Effector CD8-positive, alpha-beta T cell (primary cell): Measurements from ENCODE around the gene CACNA1B.
"Not testable (repeated sequence)": the region's sequence is repeated elsewhere in the genome, so short reads cannot be mapped to it uniquely, and the experiment has no call there.

Experiments used
- DNase-seq: peaks from one replicate; lab custom pipeline; 2025; lab: John Stamatoyannopoulos, UW

CACNA1B gene

DNA sequence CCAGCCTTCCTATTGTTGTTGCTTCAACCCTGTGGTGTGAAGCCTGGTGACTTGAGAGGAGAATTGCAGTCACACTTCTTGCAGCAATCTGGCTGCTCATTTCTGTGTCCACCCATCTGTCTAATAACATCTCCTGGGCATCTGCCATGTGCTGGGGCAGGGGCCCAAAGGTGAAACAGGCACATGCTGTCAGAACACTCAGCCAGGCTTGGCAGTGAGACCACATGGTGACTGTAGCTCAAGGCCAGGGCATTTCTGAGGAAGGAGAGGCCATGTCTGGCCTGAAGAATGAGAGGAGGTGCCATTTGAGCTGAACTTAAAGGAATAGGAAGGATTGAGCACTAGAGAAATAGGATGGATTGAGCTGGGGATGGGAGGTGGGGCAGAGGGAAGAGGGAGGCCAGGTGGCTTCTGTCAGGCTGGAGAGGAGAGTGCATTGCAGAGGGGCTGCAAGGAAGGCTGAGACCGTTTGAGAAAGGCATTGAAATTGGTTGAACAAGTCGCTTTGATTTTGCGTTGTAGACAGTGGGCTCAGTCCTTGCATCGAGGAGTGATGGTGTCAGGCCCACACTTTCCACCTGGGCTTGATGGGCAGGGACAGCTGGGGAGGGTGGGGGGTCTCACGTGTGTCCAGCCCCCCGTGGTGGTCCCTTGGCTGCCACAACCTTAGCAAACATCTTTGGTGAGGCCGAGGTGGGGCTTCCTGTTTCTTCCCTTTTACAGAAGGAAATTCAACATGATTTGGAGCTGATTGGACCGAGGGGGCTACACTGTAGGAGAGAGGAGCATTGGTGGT is 222.4 kb downstream of the CACNA1B start:
- no peak for DNase-seq

DNA sequence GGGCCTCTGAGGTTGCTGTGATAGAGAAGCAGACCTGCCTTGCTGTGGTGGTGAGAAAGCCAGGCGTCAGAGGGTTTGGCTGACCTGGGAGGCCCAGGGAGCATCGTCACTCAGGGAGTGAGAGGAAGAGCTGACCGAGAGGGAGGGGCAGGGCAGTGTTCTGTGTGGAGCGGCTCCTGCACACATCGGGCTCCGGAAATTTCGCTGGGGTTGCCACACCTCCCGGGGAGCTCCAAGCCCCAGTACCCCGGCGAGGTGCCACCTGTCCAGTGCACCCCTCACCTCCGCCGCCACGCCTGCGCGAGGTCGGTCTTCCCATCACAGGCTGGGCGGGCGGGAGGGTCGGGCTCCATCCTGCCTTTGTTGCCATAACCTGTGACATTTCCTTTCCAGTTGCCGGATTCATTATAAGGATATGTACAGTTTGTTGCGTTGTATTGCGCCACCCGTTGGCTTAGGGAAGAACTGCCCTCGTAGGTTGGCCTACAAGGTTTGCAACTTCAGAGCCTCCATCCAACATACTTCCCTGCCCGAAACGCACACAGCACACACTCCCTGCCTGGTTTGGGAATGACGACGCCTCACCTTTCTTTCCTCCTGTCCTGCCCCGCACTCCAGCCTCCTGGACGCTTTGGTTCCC is 223.2 kb downstream of the CACNA1B start:
- no peak for DNase-seq

DNA sequence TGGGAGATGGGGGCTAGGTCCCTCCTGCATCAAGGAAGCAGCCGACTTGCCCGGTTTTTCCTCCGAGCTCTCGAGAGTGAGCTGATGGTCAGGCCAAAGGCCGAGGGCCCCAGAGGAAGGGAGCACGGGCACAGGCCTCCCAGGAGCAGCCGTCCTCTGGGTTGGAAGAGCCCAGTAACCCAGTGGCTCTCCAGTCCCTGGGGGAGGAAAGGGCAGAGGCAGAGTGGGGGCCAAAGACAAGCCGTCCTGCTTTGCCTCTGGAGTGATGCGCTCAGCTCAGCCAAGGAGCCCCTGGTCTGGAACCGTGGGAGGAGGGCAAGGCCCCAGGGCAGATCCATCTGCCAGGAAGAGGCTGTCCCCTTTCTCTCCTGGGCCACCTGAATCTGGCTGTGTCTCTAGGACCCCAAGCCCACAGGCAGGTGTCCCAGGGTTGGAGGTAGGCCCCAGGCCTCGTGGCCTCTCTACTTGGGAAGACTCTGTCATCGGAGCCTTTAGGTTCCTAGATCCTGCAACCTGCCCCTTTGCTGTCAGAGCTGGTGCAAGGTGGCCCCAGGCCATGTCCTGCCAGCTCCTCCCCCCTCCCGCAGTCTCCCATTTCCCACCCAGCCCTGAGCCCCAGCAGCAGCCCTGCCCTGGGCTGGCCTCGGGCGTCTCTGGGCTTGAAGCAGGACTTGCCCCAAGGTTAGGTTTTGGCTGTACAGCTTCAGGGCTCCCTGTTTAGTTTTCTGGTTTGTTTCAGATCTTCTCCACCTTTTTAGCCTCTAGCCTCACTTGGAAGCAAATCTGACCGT is 224.1 kb downstream of the CACNA1B start:
- no peak for DNase-seq

DNA sequence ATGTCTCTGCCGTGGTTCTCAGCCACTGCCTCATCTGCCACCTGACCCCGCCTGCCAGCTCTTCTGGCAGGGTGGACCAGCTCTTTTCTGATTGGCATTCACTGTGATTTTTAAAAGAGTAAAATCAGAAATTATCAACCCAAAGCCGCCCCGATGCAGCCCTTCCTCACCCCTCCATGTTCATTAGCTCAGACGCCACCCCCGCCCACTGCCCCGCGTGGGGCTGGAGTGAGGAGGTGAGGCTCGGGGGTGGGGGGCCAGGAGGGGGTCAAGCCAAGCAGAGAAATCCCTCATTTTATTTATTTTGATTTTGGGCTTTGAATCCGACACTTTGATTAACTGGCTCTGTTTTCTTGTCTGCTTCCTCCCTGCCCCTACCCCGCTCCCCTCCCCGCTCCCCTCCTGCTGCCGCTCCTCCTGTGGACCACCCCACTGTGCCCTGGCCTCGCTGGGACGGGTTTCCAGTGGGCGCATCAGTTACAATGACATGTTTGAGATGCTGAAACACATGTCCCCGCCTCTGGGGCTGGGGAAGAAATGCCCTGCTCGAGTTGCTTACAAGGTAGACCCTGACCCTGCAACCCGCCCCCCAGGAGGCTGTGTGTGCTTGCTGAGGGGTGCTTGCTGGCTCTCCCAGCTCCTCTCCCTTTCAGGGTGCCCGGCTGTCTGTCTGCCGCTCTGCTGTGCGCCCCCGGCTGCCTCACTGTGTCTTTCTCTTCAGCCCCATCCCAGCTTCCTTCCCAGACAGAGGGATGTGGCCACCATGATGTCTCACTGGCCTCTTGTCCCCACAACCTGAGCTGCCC is 224.9 kb downstream of the CACNA1B start:
- DNase-seq: no peak

DNA sequence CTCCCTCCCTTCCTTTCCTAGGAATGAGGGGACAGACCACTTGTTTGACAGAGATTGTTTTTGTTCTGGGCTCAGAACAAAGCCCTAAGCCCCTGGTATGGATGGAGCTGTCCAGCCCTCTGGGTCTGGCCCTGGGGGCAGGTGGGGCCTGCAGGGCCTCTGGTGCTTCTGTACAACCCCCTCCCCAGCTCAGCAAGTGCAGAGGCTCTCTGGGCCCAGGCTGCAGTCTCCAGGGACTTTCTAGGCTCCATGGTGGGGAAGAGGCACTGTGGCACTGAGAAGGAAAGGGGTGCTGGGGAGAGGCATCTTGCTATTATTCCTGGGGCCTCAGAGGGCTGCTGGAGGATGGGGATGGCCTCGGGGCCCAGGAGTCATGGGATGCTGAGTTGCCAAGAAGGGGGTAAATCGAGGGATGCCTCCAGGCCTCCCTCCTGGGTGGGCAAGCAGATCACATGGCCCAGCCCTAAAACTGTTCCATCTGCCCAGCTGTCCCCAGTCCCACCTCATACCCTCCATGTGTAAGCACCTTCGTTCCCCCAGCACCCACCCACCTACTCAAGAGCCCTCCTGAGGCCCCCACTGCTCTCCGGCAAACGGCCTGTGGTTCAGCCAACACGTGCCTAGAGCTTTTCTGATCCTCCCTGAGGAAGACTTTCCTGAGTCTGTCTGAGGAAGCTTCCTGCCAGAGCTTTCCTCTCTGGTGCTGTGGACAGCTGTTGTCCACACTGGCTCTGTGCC is 225.7 kb downstream of the CACNA1B start:
- no peak for DNase-seq

DNA sequence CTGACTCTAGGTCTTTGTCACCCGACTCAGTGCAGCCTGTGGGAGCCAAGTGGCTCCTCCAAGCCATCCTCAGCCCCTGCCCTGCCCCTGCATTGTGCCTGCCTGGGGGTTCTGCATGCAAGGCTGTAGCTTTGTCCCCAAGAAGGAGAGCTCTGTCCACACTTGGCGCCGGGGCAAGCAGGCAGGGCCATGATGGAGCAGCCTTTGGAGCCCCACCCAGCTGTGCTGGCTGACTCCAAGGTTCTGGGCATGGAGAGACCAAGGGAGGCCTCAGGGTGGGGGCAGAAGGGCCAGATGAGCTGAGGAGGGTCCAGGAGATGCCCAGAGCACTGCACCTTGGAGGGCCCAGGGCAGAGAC is 226.2 kb downstream of the CACNA1B start:
- no peak for DNase-seq

DNA sequence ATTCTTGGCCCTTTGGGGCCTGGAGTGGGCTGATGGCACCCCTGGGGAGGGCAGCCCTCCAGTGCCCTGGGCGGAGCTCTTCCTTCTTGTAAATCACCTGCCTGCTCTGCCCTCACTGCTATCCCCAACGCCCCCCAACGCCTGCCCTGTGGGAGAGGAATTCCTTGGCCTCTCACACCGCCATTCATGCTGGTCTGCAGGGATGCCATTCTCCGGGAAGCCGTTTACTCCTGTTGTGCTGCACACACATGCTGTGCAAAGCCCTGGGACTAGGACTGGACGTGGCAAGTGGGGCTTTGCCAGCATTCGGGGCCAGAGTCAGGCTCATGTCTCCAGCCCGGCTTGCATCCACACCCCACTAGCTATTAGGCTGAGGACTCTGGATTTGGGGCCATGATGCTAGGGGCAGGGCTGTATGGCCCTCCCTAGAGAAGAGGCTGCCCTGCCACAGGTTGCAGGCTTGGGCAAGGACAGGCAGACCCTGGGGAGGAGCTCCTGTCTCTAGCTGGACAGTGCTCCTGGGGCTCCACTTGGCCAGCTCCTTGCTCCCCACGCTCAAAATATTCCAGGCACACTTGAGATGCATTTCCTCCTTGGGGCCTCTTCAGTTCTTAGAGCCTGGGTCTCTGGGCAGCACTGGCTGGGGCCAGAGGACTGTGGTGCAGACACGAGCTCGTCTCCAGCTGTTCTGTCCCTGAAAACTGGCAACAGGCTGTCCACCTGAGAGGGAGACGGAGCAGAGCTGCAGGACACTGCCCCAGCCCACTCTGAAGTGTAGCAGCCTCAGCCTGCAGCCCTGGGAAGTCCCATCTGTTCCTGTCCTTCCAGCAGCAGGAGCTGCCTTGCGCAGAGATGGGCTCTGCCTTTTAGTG is 226.9 kb downstream of the CACNA1B start:
- DNase-seq: no peak

DNA sequence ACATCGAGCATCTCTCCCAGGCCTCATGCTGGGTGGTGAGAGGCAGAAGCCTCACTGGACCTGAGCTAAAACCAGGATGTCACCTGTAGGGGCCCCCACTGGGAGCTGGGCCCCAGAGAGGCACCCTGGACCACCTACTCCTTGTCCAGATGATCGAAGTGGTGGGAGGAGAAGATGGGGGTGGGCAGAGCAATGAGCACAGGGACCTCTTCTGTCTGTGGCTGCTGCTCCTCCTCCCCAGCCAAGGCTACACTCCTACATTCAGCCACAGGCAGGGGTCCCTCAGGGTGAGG is 227.5 kb downstream of the CACNA1B start:
- no peak for DNase-seq

DNA sequence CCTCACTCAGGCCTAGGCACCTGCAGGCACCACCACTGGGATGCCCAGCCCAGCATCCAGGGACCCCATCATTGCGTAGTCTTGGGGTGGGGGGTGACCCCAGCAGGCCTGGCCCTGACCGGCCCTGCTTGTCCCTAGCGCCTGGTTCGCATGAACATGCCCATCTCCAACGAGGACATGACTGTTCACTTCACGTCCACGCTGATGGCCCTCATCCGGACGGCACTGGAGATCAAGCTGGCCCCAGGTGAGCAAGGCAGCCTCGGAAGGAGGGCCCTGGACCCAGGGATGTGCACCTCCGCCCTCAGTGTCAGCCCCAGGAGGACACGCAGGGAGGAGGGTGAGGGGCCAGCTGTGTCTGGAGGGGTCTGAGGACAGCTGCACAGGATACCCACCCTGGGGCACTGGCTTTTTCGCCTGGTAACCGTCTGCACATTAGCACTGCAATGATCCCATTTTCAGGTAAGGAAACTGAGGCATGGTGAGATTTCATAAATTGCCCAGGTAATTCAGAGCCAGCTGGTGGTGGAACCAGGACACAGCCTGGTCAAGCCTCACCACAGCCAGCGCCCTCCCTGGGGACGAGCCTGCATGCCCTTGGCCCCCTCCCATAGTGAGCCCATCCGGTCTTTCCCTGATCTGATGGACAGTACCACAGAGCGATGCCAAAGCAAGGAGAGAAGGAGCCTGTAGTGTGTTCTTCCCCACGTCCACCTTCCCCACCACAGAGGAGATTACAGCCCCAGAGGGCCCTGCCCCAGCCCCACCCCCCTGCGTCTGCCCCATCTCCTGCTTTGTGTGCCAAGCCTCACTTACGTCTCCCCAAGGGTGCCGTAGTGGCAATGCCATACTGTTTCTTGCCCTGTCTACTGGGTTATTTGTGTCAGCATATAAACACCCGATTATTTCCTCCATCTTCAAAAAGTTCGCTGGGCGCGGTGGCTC is 228.3 kb downstream of the CACNA1B start:
- DNase-seq: no peak

DNA sequence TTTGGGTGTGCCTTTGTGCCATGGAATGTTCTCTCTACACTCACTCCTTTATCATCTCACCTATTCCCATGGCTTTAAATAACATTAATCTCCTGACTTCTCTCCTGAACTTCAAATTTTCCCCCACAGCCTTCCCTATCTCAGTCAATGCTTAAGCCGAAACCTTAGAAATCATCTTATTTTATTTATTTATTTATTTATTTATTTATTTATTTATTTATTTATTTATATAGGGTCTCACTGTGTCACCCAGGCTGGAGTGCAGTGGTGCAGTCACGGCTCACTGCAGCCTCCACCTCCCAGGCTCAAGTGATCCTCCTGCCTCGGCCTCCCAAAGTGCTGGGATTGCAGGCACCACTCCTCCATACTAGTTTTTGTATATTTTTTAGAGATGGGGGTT is 229.5 kb downstream of the CACNA1B start:
- DNase-seq: not testable (repeated sequence)

DNA sequence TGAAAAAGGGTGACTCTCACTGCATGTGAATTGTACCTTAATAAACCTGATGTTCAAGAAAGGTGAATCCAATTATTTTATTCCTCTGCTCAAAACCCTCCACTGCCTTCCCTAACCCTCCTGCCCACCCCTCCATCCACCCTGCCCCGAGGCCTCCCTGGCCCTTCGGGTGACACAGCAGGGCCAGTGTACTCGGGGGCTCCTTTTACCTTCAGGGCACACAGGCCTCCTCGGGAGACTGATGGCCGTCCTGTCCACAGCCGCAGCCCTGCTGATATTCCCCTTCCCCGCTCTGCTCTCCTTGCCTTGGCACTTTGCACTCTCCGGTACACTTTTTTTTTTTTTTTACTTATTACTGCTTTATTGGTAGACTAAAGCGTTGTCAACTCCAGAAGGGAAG is 234.0 kb downstream of the CACNA1B start:
- DNase-seq: no peak

DNA sequence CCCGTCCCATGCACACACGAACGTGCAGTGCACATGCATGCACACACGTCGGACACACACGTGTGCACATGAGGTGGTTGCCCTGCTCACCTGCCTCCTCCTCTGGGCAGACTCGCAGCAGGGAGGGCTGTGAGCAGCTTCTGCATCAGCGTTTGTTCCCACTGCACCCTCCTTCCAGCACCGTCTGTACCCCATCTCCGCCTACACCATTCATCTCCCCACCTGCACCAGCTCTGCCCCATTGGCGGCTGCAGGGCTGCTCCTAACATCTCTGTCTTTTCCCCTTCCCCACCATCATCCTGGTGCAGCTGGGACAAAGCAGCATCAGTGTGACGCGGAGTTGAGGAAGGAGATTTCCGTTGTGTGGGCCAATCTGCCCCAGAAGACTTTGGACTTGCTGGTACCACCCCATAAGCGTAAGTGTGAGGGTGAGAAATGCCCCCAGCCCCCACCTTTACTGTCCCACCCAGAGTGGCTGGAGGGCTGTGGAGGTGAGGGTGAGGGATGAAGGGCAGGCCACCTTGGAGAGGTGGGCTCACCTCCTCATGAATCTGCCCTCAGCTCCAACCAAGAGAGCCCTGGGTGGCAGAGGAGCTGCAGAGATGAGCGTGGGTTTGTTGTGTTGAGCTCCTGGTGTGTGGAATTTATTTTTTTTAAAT is 234.6 kb downstream of the CACNA1B start:
- no peak for DNase-seq

DNA sequence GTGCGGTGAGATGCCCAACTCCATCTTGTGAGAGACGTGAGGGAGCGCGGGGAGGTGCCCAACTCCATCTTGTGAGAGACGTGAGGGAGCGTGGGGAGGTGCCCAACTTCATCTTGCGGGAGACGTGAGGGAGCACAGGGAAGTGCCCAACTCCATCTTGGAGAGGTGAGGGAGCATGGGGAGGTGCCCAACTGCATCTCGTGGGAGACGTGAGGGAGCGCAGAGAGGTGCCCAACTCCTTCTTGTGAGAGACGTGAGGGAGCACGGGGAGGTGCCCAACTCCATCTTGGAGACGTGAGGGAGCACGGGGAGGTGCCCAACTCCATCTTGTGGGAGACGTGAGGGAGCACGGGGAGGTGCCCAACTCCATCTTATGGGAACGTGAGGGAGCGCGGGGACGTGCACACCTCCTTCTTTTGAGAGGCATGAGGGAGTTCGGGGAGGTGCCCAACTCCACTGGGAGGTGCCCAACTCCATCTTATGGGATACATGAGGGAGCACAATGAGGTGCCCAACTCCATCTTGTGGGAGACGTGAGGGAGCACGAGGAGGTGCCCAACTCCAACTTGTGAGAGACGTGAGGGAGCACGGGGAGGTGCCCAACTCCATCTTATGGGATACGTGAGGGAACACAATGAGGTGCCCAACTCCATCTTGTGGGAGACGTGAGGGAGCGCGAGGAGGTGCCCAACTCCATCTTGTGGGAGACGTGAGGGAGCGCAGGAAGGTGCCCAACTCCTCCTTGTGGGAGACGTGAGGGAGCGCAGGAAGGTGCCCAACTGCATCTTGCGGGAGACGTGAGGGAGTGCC is 235.4 kb downstream of the CACNA1B start:
- no peak for DNase-seq

DNA sequence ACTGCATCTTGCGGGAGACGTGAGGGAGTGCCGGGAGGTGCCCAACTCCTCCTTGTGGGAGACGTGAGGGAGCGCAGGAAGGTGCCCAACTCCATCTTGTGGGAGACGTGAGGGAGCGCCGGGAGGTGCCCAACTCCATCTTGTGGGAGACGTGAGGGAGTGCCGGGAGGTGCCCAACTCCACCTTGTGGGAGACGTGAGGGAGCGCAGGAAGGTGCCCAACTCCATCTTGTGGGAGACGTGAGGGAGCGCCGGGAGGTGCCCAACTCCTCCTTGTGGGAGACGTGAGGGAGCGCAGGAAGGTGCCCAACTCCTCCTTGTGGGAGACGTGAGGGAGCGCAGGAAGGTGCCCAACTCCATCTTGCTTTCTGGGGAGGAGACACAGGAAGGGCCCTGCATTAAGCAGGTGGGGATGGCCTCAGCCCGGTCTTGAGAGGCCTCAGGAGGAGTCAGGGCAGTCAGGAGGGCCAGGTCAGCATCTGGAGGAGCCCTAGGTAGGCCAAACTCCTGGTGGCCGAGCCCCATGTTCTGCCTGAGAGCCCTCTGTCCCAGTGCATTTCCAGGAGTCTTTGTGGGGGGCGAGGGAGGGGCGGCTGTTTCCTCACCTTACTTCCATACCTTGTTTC is 236.2 kb downstream of the CACNA1B start:
- DNase-seq: not testable (repeated sequence)

DNA sequence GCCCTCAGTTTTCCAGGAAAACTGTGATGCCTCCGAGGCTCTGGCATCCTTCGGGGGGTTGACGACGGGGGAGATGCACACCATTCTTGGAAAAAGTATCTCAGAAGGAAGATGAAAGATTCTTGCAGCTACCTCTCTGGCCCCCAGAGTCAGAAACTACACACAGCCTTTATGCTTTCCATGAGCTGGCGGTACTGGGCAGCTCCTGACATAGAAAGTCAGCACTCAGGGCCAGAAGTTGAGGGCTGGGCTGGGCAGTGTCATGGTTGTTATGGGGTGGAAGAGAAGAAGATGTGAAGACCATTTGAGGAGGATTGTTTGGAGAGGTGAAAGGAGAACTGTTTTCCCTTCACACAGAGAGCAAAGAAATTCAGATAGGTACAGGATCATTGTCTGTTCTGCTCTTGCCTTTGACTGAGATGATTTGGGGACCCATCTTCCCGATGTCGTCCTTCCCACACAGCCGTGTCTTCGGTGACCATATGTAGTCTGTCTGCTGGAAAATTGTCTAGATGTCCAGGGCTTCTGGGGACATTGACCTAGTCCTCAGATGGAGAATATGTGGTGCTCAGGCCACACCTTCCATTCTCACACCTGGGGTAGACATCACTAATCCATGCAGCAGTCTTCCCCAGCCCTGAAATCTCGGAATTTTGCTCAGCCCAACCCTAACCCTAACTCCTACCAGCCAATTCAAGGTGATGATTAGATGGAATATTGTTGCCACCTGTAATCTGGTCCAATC is 237.1 kb downstream of the CACNA1B start:
- DNase-seq: no peak

DNA sequence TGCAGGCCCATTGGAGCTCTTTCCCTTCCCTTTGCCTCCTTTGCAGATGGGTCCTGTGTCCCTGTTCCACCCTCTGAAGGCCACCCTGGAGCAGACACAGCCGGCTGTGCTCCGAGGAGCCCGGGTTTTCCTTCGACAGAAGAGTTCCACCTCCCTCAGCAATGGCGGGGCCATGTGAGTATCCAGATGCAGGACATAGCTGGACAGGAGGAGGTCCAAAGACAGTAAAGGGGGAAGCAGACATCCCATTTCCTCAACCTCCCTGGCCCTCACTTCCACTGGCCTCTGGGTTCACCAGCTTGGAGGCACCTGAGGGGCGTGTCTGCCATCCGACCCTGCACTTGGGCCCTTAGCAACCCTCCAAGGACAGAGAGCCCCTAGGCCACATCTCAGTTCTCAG is 237.9 kb downstream of the CACNA1B start:
- DNase-seq: no peak

DNA sequence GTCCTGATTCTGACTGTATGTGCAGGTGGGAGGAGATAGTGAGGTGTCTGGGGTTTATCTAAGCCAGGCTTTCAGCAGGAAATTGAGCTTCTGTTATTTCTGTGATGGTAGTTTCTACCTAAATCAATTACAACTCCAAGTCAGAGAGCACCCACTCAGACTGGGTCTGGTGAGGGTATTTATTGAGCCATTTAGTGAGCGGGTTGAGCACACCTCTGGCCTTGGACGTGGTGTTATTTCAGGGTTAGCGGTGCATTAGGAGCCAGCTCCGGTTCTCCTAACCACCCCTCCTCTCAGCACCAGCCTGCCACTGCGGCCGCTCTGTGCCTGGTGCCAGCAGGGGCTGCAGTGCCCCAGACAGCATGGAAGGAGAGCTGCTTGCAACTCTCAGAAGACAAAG is 238.9 kb downstream of the CACNA1B start:
- DNase-seq: no peak
